GM21717 (cell line): ENCODE results near the gene RASAL2.
"Not testable (repeated sequence)": the region's sequence is repeated elsewhere in the genome, so short reads cannot be mapped to it uniquely, and the experiment has no call there.

Experiments used
- ATAC-seq: cut with Tn5 transposase; IDR thresholded peaks from one replicate; pipeline ENCODE4 v1.9.1; 2021; ENCODE audit warnings: mild to moderate bottlenecking, moderate library complexity; ENCODE audit not compliant: unreplicated experiment

Gene RASAL2

GRCh38 chr1:178220094-178220493, 126.2 kb downstream of the RASAL2 start:
- ATAC-seq, result no peak

GRCh38 chr1:178223289-178223688, 129.4 kb downstream of the RASAL2 start:
- ATAC-seq, result no peak

- ATAC-seq, result no peak
Measured at GRCh38 chr1:178224358-178224757, 130.5 kb downstream of the RASAL2 start.

- no peak for ATAC-seq
Measured at GRCh38 chr1:178230881-178231409, 137.0 kb downstream of the RASAL2 start.

- no peak for ATAC-seq
Measured at GRCh38 chr1:178232108-178232507, 138.2 kb downstream of the RASAL2 start.

- no peak for ATAC-seq
Measured at GRCh38 chr1:178232949-178233348, 139.0 kb downstream of the RASAL2 start.

GRCh38 chr1:178237121-178237520, 143.2 kb downstream of the RASAL2 start:
- no peak for ATAC-seq

GRCh38 chr1:178238722-178239510, 145.0 kb downstream of the RASAL2 start:
- no peak for ATAC-seq

- ATAC-seq, result no peak
Measured at GRCh38 chr1:178241057-178241456, 147.2 kb downstream of the RASAL2 start.

GRCh38 chr1:178241837-178242236, 147.9 kb downstream of the RASAL2 start:
- no peak for ATAC-seq

GRCh38 chr1:178243119-178243518, 149.2 kb downstream of the RASAL2 start:
- ATAC-seq, result no peak

- ATAC-seq, result no peak
Measured at GRCh38 chr1:178243890-178244289, 150.0 kb downstream of the RASAL2 start.

- ATAC-seq, result not testable (repeated sequence)
Measured at GRCh38 chr1:178248284-178248683, 154.4 kb downstream of the RASAL2 start.

- ATAC-seq, result not testable (repeated sequence)
Measured at GRCh38 chr1:178253581-178253980, 159.7 kb downstream of the RASAL2 start.

GRCh38 chr1:178254433-178254832, 160.5 kb downstream of the RASAL2 start:
- ATAC-seq, result no peak

GRCh38 chr1:178258536-178258935, 164.6 kb downstream of the RASAL2 start:
- no peak for ATAC-seq

- no peak for ATAC-seq
Measured at GRCh38 chr1:178262120-178262500, 168.2 kb downstream of the RASAL2 start.

GRCh38 chr1:178263341-178263740, 169.4 kb downstream of the RASAL2 start:
- no peak for ATAC-seq

GRCh38 chr1:178266113-178266512, 172.2 kb downstream of the RASAL2 start:
- no peak for ATAC-seq

GRCh38 chr1:178266619-178267066, 172.7 kb downstream of the RASAL2 start:
- no peak for ATAC-seq

- no peak for ATAC-seq
Measured at GRCh38 chr1:178267646-178268094, 173.8 kb downstream of the RASAL2 start.

GRCh38 chr1:178271471-178271870, 177.6 kb downstream of the RASAL2 start:
- ATAC-seq, result no peak
